Camera-type eye (tissue), 1 donor: ENCODE measurements around the gene ATP6V1A. TPM values are rescaled to one million over a fixed set of nuclear protein-coding genes. Genes with fewer than 3 reads are reported as not detected.

Experiments
- total RNA-seq: library from RNA; depleted of rRNA; stranded (reverse); fragments of >200 nt; gene quantifications from one replicate; pipeline ENCODE4 v1.2.3, GENCODE V29; 2014

Gene ATP6V1A
- total RNA-seq, result 111 TPM

GRCh38 chr3:113746548-113747282, at the start of gene ATP6V1A:
ATP6V1A (plus strand) TSS chr3:113747035; CDS start chr3:113778754, 31,719 bp downstream.

GRCh38 chr3:113745756-113746547, 883 bp upstream of the ATP6V1A start, which contains the start of gene NAA50:
NAA50 (minus strand) TSS chr3:113746249; CDS start chr3:113745949, 300 bp downstream.

GRCh38 chr3:113838631-113839209, 91.9 kb downstream of the ATP6V1A start, which contains the start of gene GRAMD1C:
GRAMD1C (plus strand) TSS chr3:113838788; CDS start chr3:113838910, 122 bp downstream.

Other genes with a start within 250 kb of the ATP6V1A start
- 84.3 TPM for gene SPICE1, start 231.9 kb upstream of the ATP6V1A start, total RNA-seq
- 4.8 TPM for gene SIDT1, start 214.5 kb upstream of the ATP6V1A start, total RNA-seq
- 26.9 TPM for gene USF3, start 50.4 kb upstream of the ATP6V1A start, total RNA-seq
- 107 TPM for gene NAA50, start 786 bp upstream of the ATP6V1A start, total RNA-seq
- gene GRAMD1C, start 91.8 kb downstream of the ATP6V1A start, total RNA-seq, result 37.1 TPM
- 6.2 TPM for gene ZDHHC23, start 201.0 kb downstream of the ATP6V1A start, total RNA-seq